ENCODE data around the gene LRRC43.

LRRC43 gene

DNA sequence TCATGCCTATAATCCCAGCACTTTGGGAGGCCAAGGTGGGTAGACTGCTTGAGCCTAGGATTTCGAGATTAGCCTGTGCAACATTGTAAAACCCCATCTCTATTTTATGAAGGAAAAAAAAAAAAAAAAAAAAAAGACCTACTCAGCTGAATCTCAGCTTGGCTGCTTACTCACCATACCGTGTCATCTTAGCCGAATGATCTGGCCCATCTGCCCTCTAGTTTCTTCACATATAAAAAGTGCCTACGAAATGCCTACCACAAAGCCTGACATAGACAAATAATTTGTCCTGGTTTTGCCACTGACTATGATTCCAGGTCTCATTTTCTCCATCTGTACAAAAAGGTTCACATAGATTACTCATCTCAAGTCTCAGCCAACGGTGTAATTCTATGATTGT lies 32.8 kb downstream of the LRRC43 start:
- H3K27me3 ChIP-seq (ENCODE audit: control insufficient read depth in 3 of 3, insufficient read depth in 3 of 3, low read depth in 1 of 3, low read length in 3 of 3) = no peaks in the 10 kb centered on the region
- no peaks in the 10 kb centered on the region for H3K4me1 ChIP-seq (ENCODE audit: control insufficient read depth in 2 of 2, insufficient read depth in 1 of 2, low read depth in 1 of 2, low read length in 2 of 2)
- H2BK5ac ChIP-seq (ENCODE audit: low read length) = no peak overlapping the region
- H3K36me3 ChIP-seq (replicated peaks in 1 of 2; ENCODE audit: control insufficient read depth in 2 of 2, insufficient read depth in 2 of 2, low read length in 2 of 2) = peaks cover 45 to 96% of the 10 kb centered on the region in 2 donors
- no peak overlapping the region for H2AK5ac ChIP-seq (ENCODE audit: low read depth, low read length)
- no peak overlapping the region for H4K8ac ChIP-seq (ENCODE audit: low read depth, low read length)
- no peak for DNase-seq (ENCODE audit: low spot score)
- H3K18ac ChIP-seq (ENCODE audit: low read length) = no peak overlapping the region
- H3K23ac ChIP-seq (ENCODE audit: low read depth, low read length, poor library complexity) = no peak overlapping the region
- H2BK15ac ChIP-seq (ENCODE audit: low read length) = no peak overlapping the region
- H3K79me1 ChIP-seq (ENCODE audit: low read depth, low read length) = peaks cover 3% of the 10 kb centered on the region
- no peak overlapping the region for H4K91ac ChIP-seq (ENCODE audit: low read depth, low read length, poor library complexity)
- H3K4me3 ChIP-seq (ENCODE audit: low read length in 2 of 2) = no peak overlapping the region
- no peak overlapping the region for H2BK12ac ChIP-seq (ENCODE audit: low read length)
- no peak overlapping the region for H3K4ac ChIP-seq (ENCODE audit: low read length)
- H2BK120ac ChIP-seq (ENCODE audit: low read depth, low read length) = no peak overlapping the region
- no CpG with 5 or more reads among the region's 5 CpGs for WGBS, 2 donors (ENCODE audit: extremely low coverage in 2 of 2, insufficient read length in 2 of 2, insufficient replicate concordance in 1 of 2)
- H2AFZ ChIP-seq (ENCODE audit: low read length) = no peak overlapping the region
- no peak overlapping the region for H3K27ac ChIP-seq (replicated peaks; ENCODE audit: low read length)
- H3K9ac ChIP-seq (ENCODE audit: low read depth, low read length, poor library complexity) = no peak overlapping the region
- no peaks in the 10 kb centered on the region for H3K9me3 ChIP-seq (replicated peaks in 1 of 2; ENCODE audit: control insufficient read depth in 2 of 2, insufficient read depth in 1 of 2, low read depth in 1 of 2, low read length in 2 of 2)
- H3K4me2 ChIP-seq (ENCODE audit: insufficient read depth, low read length, poor library complexity, severe bottlenecking) = no peak overlapping the region
- H3K14ac ChIP-seq (ENCODE audit: low read length) = no peak overlapping the region

DNA sequence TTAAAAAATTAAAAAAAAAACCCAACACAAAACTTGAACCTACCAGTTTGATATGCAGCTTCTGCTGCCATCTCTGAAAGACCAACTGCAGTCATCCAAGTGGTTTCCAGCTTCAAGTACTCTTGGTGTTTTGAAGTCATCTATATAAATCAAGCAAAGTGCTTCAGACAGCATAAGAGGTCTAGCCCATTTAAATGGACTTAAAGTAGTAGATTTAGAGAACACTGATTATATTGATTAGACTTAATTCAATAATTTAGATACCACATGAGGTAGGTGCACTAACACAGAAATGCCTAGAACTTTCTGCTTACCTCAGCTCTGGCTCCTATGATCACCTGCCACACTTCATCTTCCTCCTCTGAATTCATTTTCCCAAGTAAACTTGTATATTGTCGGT lies 33.5 kb downstream of the LRRC43 start:
- Histone ChIP-seq H3K4ac (ENCODE audit: low read length) (no peak overlapping the region), H3K4me1 (ENCODE audit: control insufficient read depth in 2 of 2, insufficient read depth in 1 of 2, low read depth in 1 of 2, low read length in 2 of 2) (no peaks in the 10 kb centered on the region), H3K18ac (ENCODE audit: low read length) (no peak overlapping the region), H2AK5ac (ENCODE audit: low read depth, low read length) (no peak overlapping the region), H2BK15ac (ENCODE audit: low read length) (no peak overlapping the region), H3K27ac (replicated peaks; ENCODE audit: low read length) (no peak overlapping the region), H2BK5ac (ENCODE audit: low read length) (no peak overlapping the region), H3K4me2 (ENCODE audit: insufficient read depth, low read length, poor library complexity, severe bottlenecking) (no peak overlapping the region), H3K27me3 (ENCODE audit: control insufficient read depth in 3 of 3, insufficient read depth in 3 of 3, low read depth in 1 of 3, low read length in 3 of 3) (no peaks in the 10 kb centered on the region), H2AFZ (ENCODE audit: low read length) (no peak overlapping the region), H3K9ac (ENCODE audit: low read depth, low read length, poor library complexity) (no peak overlapping the region), H3K36me3 (replicated peaks in 1 of 2; ENCODE audit: control insufficient read depth in 2 of 2, insufficient read depth in 2 of 2, low read length in 2 of 2) (peaks cover 46 to 96% of the 10 kb centered on the region in 2 donors), H2BK12ac (ENCODE audit: low read length) (no peak overlapping the region), H3K23ac (ENCODE audit: low read depth, low read length, poor library complexity) (no peak overlapping the region), H3K4me3 (ENCODE audit: low read length in 2 of 2) (no peak overlapping the region), H4K91ac (ENCODE audit: low read depth, low read length, poor library complexity) (no peak overlapping the region), H3K9me3 (replicated peaks in 1 of 2; ENCODE audit: control insufficient read depth in 2 of 2, insufficient read depth in 1 of 2, low read depth in 1 of 2, low read length in 2 of 2) (no peaks in the 10 kb centered on the region), H2BK120ac (ENCODE audit: low read depth, low read length) (no peak overlapping the region), H4K8ac (ENCODE audit: low read depth, low read length) (no peak overlapping the region), H3K14ac (ENCODE audit: low read length) (no peak overlapping the region), H3K79me1 (ENCODE audit: low read depth, low read length) (peaks cover 3% of the 10 kb centered on the region)
- no CpG with 5 or more reads among the region's 1 CpG for WGBS, 2 donors (ENCODE audit: extremely low coverage in 2 of 2, insufficient read length in 2 of 2, insufficient replicate concordance in 1 of 2)
- DNase-seq (ENCODE audit: low spot score) = no peak

DNA sequence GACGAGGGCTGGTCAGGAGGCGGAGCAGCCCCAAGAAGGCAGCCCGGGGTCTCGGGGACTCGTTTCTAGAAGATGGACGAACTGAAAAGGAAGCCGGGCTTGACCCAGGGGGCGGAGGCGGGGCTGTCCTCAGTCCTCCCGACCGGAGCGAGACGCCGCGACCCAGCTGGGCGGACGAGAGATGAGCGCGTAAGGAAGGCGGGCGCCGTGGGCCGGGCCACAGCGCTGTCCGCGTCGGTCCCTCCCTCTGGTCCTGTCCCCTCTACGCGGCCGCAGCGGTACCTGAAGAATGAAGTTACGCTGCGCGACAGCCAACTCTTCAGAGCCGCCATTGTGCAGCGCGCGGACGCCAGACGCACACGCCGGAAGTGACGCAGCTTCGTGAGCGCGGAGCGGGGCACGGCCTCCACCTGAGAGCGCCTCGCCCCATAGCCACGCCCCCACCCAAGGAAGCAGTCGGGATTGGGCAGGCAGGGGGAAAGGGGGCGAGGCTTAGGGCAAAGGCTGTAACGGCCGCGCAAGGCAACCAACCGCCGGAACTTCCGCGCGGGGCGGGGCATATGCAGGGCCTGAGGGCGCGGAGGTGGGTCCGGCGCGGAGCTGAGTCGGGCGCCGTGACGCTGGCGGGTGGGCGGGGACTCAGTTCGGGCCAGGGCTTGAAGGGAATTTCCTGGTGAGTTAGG lies 42.9 kb downstream of the LRRC43 start, which contains the start of gene DIABLO:
DIABLO (minus strand) TSS at position 370 of the 683 bp plus-strand sequence; CDS start at position 332, 38 bp downstream.
- H2BK120ac ChIP-seq (ENCODE audit: low read depth, low read length) = peak within 1 kb of the TSS; percentile 57
- peak within 1 kb of the TSS; percentile 96 for H3K23ac ChIP-seq (ENCODE audit: low read depth, low read length, poor library complexity)
- H2BK5ac ChIP-seq (ENCODE audit: low read length) = peak within 1 kb of the TSS; percentile 87
- H3K9ac ChIP-seq (ENCODE audit: low read depth, low read length, poor library complexity) = peak within 1 kb of the TSS; percentile 99
- peak within 1 kb of the TSS; percentile 96 for H2AFZ ChIP-seq (ENCODE audit: low read length)
- H3K9me3 ChIP-seq (replicated peaks in 1 of 2; ENCODE audit: control insufficient read depth in 2 of 2, insufficient read depth in 1 of 2, low read depth in 1 of 2, low read length in 2 of 2) = no peaks in the 10 kb centered on the region
- H3K27me3 ChIP-seq (ENCODE audit: control insufficient read depth in 3 of 3, insufficient read depth in 3 of 3, low read depth in 1 of 3, low read length in 3 of 3) = no peaks in the 10 kb centered on the region
- H2BK15ac ChIP-seq (ENCODE audit: low read length) = no peak within 1 kb of the TSS
- H4K91ac ChIP-seq (ENCODE audit: low read depth, low read length, poor library complexity) = no peak within 1 kb of the TSS
- peak within 1 kb of the TSS; percentile 95 for H2AK5ac ChIP-seq (ENCODE audit: low read depth, low read length)
- peak within 1 kb of the TSS; percentile 99 to 100 for H3K4me3 ChIP-seq (ENCODE audit: low read length in 2 of 2)
- peaks cover 14 to 49% of the 10 kb centered on the region in 2 donors for H3K36me3 ChIP-seq (replicated peaks in 1 of 2; ENCODE audit: control insufficient read depth in 2 of 2, insufficient read depth in 2 of 2, low read length in 2 of 2)
- H3K79me1 ChIP-seq (ENCODE audit: low read depth, low read length) = peaks cover 4% of the 10 kb centered on the region
- H3K18ac ChIP-seq (ENCODE audit: low read length) = peak within 1 kb of the TSS; percentile 99
- WGBS, 2 donors (ENCODE audit: extremely low coverage in 2 of 2, insufficient read length in 2 of 2, insufficient replicate concordance in 1 of 2) = no CpG with 5 or more reads among the region's 74 CpGs
- H3K27ac ChIP-seq (replicated peaks; ENCODE audit: low read length) = peak within 1 kb of the TSS; percentile 96
- no peak within 1 kb of the TSS for H3K14ac ChIP-seq (ENCODE audit: low read length)
- DNase-seq (ENCODE audit: low spot score) = peak; percentile 99
- peaks cover 15 to 26% of the 10 kb centered on the region in 2 donors for H3K4me1 ChIP-seq (ENCODE audit: control insufficient read depth in 2 of 2, insufficient read depth in 1 of 2, low read depth in 1 of 2, low read length in 2 of 2)
- peak within 1 kb of the TSS; percentile 80 for H2BK12ac ChIP-seq (ENCODE audit: low read length)
- peak within 1 kb of the TSS; percentile 63 for H3K4me2 ChIP-seq (ENCODE audit: insufficient read depth, low read length, poor library complexity, severe bottlenecking)
- peak within 1 kb of the TSS; percentile 91 for H3K4ac ChIP-seq (ENCODE audit: low read length)
- H4K8ac ChIP-seq (ENCODE audit: low read depth, low read length) = peak within 1 kb of the TSS; percentile 78

DNA sequence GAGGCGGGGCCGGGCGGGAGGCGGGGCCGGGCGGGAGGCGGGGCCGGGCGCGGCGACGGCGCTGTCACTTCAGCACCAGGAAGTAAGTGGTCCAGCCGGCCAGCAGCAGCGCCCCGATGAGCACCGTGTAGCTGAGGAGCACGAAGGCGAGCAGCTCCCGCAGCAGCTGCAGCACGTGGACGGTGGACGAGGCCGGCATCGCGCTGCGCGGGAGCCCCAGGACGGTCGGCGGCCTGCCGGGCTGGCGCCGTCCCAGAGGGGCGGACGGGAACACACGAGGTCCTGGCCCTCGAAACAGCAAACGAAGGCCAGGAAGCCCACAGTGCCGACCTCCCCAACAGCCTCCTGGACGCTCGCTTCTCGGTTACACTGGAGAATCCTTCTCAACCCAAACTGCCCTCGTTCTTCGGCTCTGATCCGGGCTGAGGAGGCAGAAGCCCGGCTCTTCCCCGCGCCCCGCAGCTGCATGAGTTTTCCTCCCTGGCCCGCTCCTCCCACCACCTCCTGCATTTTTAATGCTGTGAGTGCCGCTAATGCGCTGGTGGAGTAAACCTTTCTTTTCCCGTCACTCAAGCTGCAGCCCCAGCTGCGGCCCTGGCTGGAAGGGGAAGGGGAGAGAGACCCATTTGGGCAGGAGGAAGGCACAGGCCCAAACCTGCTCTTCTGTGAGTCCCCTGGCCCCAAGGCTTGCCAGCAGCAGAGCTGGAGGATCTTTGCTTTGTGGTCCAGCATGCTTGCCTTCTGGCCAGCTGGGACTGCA lies 43.6 kb downstream of the LRRC43 start:
- no peak overlapping the region for H4K8ac ChIP-seq (ENCODE audit: low read depth, low read length)
- DNase-seq (ENCODE audit: low spot score) = no peak
- no peak overlapping the region for H2BK5ac ChIP-seq (ENCODE audit: low read length)
- H3K4me3 ChIP-seq (ENCODE audit: low read length in 2 of 2) = peak overlapping the region; percentile 53 to 74
- H3K36me3 ChIP-seq (replicated peaks in 1 of 2; ENCODE audit: control insufficient read depth in 2 of 2, insufficient read depth in 2 of 2, low read length in 2 of 2) = peaks cover 12 to 49% of the 10 kb centered on the region in 2 donors
- H3K9ac ChIP-seq (ENCODE audit: low read depth, low read length, poor library complexity) = no peak overlapping the region
- no peak overlapping the region for H2BK12ac ChIP-seq (ENCODE audit: low read length)
- peak overlapping the region; percentile 46 for H3K4me2 ChIP-seq (ENCODE audit: insufficient read depth, low read length, poor library complexity, severe bottlenecking)
- no peak overlapping the region for H3K27ac ChIP-seq (replicated peaks; ENCODE audit: low read length)
- no peaks in the 10 kb centered on the region for H3K27me3 ChIP-seq (ENCODE audit: control insufficient read depth in 3 of 3, insufficient read depth in 3 of 3, low read depth in 1 of 3, low read length in 3 of 3)
- H2BK120ac ChIP-seq (ENCODE audit: low read depth, low read length) = no peak overlapping the region
- H2BK15ac ChIP-seq (ENCODE audit: low read length) = no peak overlapping the region
- WGBS, 2 donors (ENCODE audit: extremely low coverage in 2 of 2, insufficient read length in 2 of 2, insufficient replicate concordance in 1 of 2) = no CpG with 5 or more reads among the region's 55 CpGs
- peaks cover 15 to 26% of the 10 kb centered on the region in 2 donors for H3K4me1 ChIP-seq (ENCODE audit: control insufficient read depth in 2 of 2, insufficient read depth in 1 of 2, low read depth in 1 of 2, low read length in 2 of 2)
- no peak overlapping the region for H4K91ac ChIP-seq (ENCODE audit: low read depth, low read length, poor library complexity)
- peak overlapping the region; percentile 66 for H3K23ac ChIP-seq (ENCODE audit: low read depth, low read length, poor library complexity)
- H3K18ac ChIP-seq (ENCODE audit: low read length) = no peak overlapping the region
- H3K14ac ChIP-seq (ENCODE audit: low read length) = no peak overlapping the region
- H2AK5ac ChIP-seq (ENCODE audit: low read depth, low read length) = no peak overlapping the region
- no peak overlapping the region for H3K4ac ChIP-seq (ENCODE audit: low read length)
- peaks cover 4% of the 10 kb centered on the region for H3K79me1 ChIP-seq (ENCODE audit: low read depth, low read length)
- peak overlapping the region; percentile 87 for H2AFZ ChIP-seq (ENCODE audit: low read length)
- H3K9me3 ChIP-seq (replicated peaks in 1 of 2; ENCODE audit: control insufficient read depth in 2 of 2, insufficient read depth in 1 of 2, low read depth in 1 of 2, low read length in 2 of 2) = no peaks in the 10 kb centered on the region
